ENCODE measurements around the gene SLC41A3.
"Not testable (repeated sequence)": the region's sequence is repeated elsewhere in the genome, so short reads cannot be mapped to it uniquely, and the experiment has no call there.

SLC41A3 gene

GRCh38 chr3:126023390-126023789 is 60.5 kb downstream of the SLC41A3 start:
- no peak for DNase-seq

- no peak for DNase-seq
Observed at GRCh38 chr3:126022741-126023359, 61.1 kb downstream of the SLC41A3 start.

GRCh38 chr3:126021702-126022101 is 62.2 kb downstream of the SLC41A3 start:
- no peak for DNase-seq

GRCh38 chr3:126021224-126021623 is 62.7 kb downstream of the SLC41A3 start:
- no peak for DNase-seq

- no peak for DNase-seq
Observed at GRCh38 chr3:126019683-126020082, 64.2 kb downstream of the SLC41A3 start.

GRCh38 chr3:126018995-126019394 is 64.9 kb downstream of the SLC41A3 start:
- no peak for DNase-seq

- DNase-seq = no peak
Observed at GRCh38 chr3:126018545-126018944, 65.4 kb downstream of the SLC41A3 start.

- no peak for DNase-seq
Observed at GRCh38 chr3:126017362-126017761, 66.6 kb downstream of the SLC41A3 start.

- no peak for DNase-seq
Observed at GRCh38 chr3:126016616-126017015, 67.3 kb downstream of the SLC41A3 start.

- no peak for DNase-seq
Observed at GRCh38 chr3:126015075-126015474, 68.8 kb downstream of the SLC41A3 start.

GRCh38 chr3:126014252-126014651 is 69.7 kb downstream of the SLC41A3 start:
- no peak for DNase-seq

GRCh38 chr3:126013751-126014156 is 70.2 kb downstream of the SLC41A3 start:
- no peak for DNase-seq

- no peak for DNase-seq
Observed at GRCh38 chr3:126009181-126009580, 74.7 kb downstream of the SLC41A3 start.

GRCh38 chr3:126008219-126008618 is 75.7 kb downstream of the SLC41A3 start:
- DNase-seq = no peak

- DNase-seq = no peak
Observed at GRCh38 chr3:126005951-126006350, 78.0 kb downstream of the SLC41A3 start.

GRCh38 chr3:126004692-126005091 is 79.2 kb downstream of the SLC41A3 start:
- no peak for DNase-seq

GRCh38 chr3:126004217-126004616 is 79.7 kb downstream of the SLC41A3 start:
- DNase-seq = no peak

- DNase-seq = no peak
Observed at GRCh38 chr3:126003447-126004190, 80.3 kb downstream of the SLC41A3 start.

- DNase-seq = no peak
Observed at GRCh38 chr3:126002189-126002588, 81.7 kb downstream of the SLC41A3 start.

GRCh38 chr3:125996751-125997150 is 87.2 kb downstream of the SLC41A3 start:
- DNase-seq = not testable (repeated sequence)

- peak; percentile 69 for DNase-seq
Observed at GRCh38 chr3:125990253-125990970, 93.5 kb downstream of the SLC41A3 start.

GRCh38 chr3:125984951-125985350 is 99.0 kb downstream of the SLC41A3 start:
- not testable (repeated sequence) for DNase-seq

- not testable (repeated sequence) for DNase-seq
Observed at GRCh38 chr3:125977104-125977503, 106.8 kb downstream of the SLC41A3 start.

- not testable (repeated sequence) for DNase-seq
Observed at GRCh38 chr3:125976003-125976390, 107.9 kb downstream of the SLC41A3 start.
